ENCODE measurements around the gene WNT3. TPM values are rescaled to one million over a fixed set of nuclear protein-coding genes. Genes with fewer than 3 reads are reported as not detected.

The WNT3 gene
- total and polyA plus RNA-seq, 2 donors (not counting 3 experiments of a cell fraction or from before 2014, with no cell fraction given): 1.4 to 2.1 TPM

DNA sequence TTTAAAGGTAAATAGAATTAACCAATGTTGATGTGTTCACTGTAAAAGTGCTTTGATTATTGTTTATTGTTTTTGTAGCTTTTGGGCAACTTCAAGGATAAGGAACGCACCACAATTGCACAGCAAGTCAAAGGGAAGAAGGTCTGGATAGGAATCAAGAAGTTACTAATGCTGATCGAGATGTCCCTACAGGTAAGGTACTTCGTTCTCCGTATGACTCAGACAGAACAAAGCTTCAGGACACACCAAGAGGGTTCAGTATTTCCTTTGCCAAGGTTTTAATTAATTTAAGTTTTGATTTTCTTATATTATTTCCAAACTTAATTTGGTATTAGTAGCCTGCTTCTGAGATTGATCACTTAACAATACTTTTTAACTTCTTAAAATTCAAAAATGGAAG lies 67.1 kb downstream of the WNT3 start:
- CTCF ChIA-PET: interaction anchor here (1.1 kb wide), 1 partner anchor 13 kb away, joined by 3 read pairs; no protein-coding TSS in a partner anchor
- no peak for DNase-seq (ENCODE audit: low read depth, low spot score)

More for the DNA sequence above, 67.1 kb downstream of the WNT3 start:
- no peaks in the 10 kb centered on the region for H3K9me1 ChIP-seq (replicated peaks; ENCODE audit: control insufficient read depth, extremely low read depth, insufficient read depth, low read length)
- intact Hi-C loops (cut with micrococcal nuclease): no loop called here
- no peak overlapping the region for H3K9ac ChIP-seq (replicated peaks; ENCODE audit: extremely low read depth, insufficient read depth, low read length)
- no peak for TF ChIP-seq CTCF (IDR thresholded peaks at IDR 0.05; ENCODE audit: extremely low read depth in 1 of 2, insufficient read depth in 1 of 2, low read depth in 1 of 2, low read length in 2 of 2)
- TF ChIP-seq FOS (IDR thresholded peaks at IDR 0.05; ENCODE audit: borderline replicate concordance, insufficient read depth, low read length): no peak
- TF ChIP-seq MYC (IDR thresholded peaks at IDR 0.05; ENCODE audit: low read depth, low read length): no peak
- no peak for TF ChIP-seq POLR2AphosphoS5 (IDR thresholded peaks at IDR 0.05; ENCODE audit: insufficient read depth, low read depth, low read length)
- TF ChIP-seq EZH2 (IDR thresholded peaks at IDR 0.05; ENCODE audit: borderline replicate concordance, low read depth, low read length, severe bottlenecking): no peak
- no peak for TF ChIP-seq MAX (IDR thresholded peaks at IDR 0.05; ENCODE audit: insufficient read depth, insufficient read length)
- H3K36me3 ChIP-seq (ENCODE audit: control insufficient read depth in 2 of 2, extremely low read depth in 1 of 2, insufficient read depth in 2 of 2, low read length in 2 of 2): peaks cover 0 to 2% of the 10 kb centered on the region in 2 experiments
- POLR2A ChIA-PET: no interaction called here
- no peaks in the 10 kb centered on the region for H3K9me3 ChIP-seq (replicated peaks; ENCODE audit: control insufficient read depth, insufficient read depth, low read length)
- H3K79me2 ChIP-seq (ENCODE audit: control insufficient read depth, insufficient read depth, low read length): no peaks in the 10 kb centered on the region
- no peaks in the 10 kb centered on the region for H4K20me1 ChIP-seq (replicated peaks; ENCODE audit: control insufficient read depth, extremely low read depth, insufficient read depth, low read length)
- no peak for FAIRE-seq
- dilution Hi-C loops (cut with MboI; ENCODE audit: extremely low pct_ligation_motif_present, low sequenced_read_pairs): no loop called here
- BruUV-seq (replicated peaks): no TSS peak
- H3K4me2 ChIP-seq (ENCODE audit: insufficient read depth, low read length): no peak overlapping the region
- H2AFZ ChIP-seq (ENCODE audit: low read depth, low read length): no peak overlapping the region
- H3K27me3 ChIP-seq (ENCODE audit: control insufficient read depth in 2 of 2, insufficient read depth in 2 of 2, low read length in 2 of 2): no peaks in the 10 kb centered on the region
- H3K4me3 ChIP-seq (replicated peaks in 1 of 3; ENCODE audit: insufficient read depth in 1 of 3, low read depth in 1 of 3, low read length in 3 of 3): no peak overlapping the region
- peaks cover 19% of the 10 kb centered on the region for H3K4me1 ChIP-seq (ENCODE audit: control insufficient read depth, extremely low read depth, insufficient read depth, low read length)
- H3K27ac ChIP-seq (ENCODE audit: insufficient read depth, low read depth, low read length): no peak overlapping the region

Data from endothelial cell of umbilical vein (primary cell).